H1 (cell line): Measurements from ENCODE around the gene RCL1. TPM values are rescaled to one million over a fixed set of nuclear protein-coding genes. Genes with fewer than 3 reads are reported as not detected.

Experiments used
- microRNA-seq, 2 experiments: library from miRNA; unstranded; fragments of <30 nt; microRNA quantifications; one replicate each; pipeline versions ENCODE4 to v1.2.0, GENCODE V29; 2016 to 2020; ENCODE audit warnings: borderline microRNAs expressed in 2 of 2, borderline number of aligned reads in 2 of 2, borderline replicate concordance in 1 of 2
- polyA plus RNA-seq, 7 experiments: library from polyadenylated mRNA; depleted of rRNA in 3 of 7; stranded (reverse) in 5 of 7; unstranded in 2 of 7; fragments of >200 nt in 5 of 7; fragments of 200-250 nt in 2 of 7; gene quantifications; 1 replicate in 5 of 7; 2 replicates in 1 of 7; 4 replicates in 1 of 7; pipeline versions ENCODE4 v1.2.1 to v1.2.3, GENCODE V29; 2011 to 2013; ENCODE audit warnings: missing spikeins in 2 of 7, mixed read lengths in 2 of 7
- small RNA-seq: library from polyadenylated mRNA; stranded (forward); fragments of <200 nt; extraction: miRNeasy Mini kit (QIAGEN cat#:217004); gene quantifications from one replicate; pipeline ENCODE3, GENCODE V24; 2013; ENCODE audit not compliant: insufficient read depth
- total RNA-seq: library from RNA; stranded (reverse); fragmentation: NEBNext Ultra II Directional; extraction: Animal tissue kit (Norgen Biotek cat#: 25700); gene quantifications from 2 replicates; pipeline ENCODE4 v1.2.1, GENCODE V29; 2021

The RCL1 gene
- total and polyA plus RNA-seq, 2 of the 8 experiments (the other 6 are each of a cell fraction or from before 2014, with no cell fraction given) = 21.0 to 29.5 TPM

Small RNAs within 50 kb of the gene (microRNA-seq; reads per million reads assigned to microRNA genes)
- 3.2 to 5.3 reads per million in 2 experiments for gene MIR101-2

Small RNAs within 50 kb of the gene (small RNA-seq; reads per million reads assigned to genes)
- gene AL158147.1 (not detected), gene MIR101-2 (not detected)

Other genes starting within 250 kb of the RCL1 start
- gene PLPP6, start 130.7 kb upstream of the RCL1 start, total RNA-seq = 12.0 and 13.3 TPM in 2 replicates
- gene PLPP6, start 130.7 kb upstream of the RCL1 start, polyA plus RNA-seq (2011; rRNA removed) = 11.8 and 13.0 TPM in 2 replicates
- gene SPATA6L, start 126.5 kb upstream of the RCL1 start, total RNA-seq = 0.55 and 1.1 TPM in 2 replicates
- gene SPATA6L, start 126.5 kb upstream of the RCL1 start, polyA plus RNA-seq (2011; rRNA removed) = 0.57 and 1.6 TPM in 2 replicates
- 22.4 and 23.8 TPM in 2 replicates for gene CDC37L1, start 113.4 kb upstream of the RCL1 start, total RNA-seq
- 4.6 and 5.2 TPM in 2 replicates for gene CDC37L1, start 113.4 kb upstream of the RCL1 start, polyA plus RNA-seq (2011; rRNA removed)
- gene AK3, start 51.7 kb upstream of the RCL1 start, total RNA-seq = 23.9 and 30.0 TPM in 2 replicates
- 7.8 and 8.9 TPM in 2 replicates for gene AK3, start 51.7 kb upstream of the RCL1 start, polyA plus RNA-seq (2011; rRNA removed)
- gene JAK2, start 192.3 kb downstream of the RCL1 start, total RNA-seq = 2.0 and 2.1 TPM in 2 replicates
- gene JAK2, start 192.3 kb downstream of the RCL1 start, polyA plus RNA-seq (2011; rRNA removed) = 0.50 and 0.55 TPM in 2 replicates